ENCODE measurements around the gene HIP1.
"Not testable (repeated sequence)": the region's sequence is repeated elsewhere in the genome, so short reads cannot be mapped to it uniquely, and the experiment has no call there.

HIP1 gene

GRCh38 chr7:75646571-75647102, 92.1 kb downstream of the HIP1 start:
- no peak for DNase-seq

GRCh38 chr7:75645570-75645969, 93.2 kb downstream of the HIP1 start:
- DNase-seq, result no peak

GRCh38 chr7:75644589-75644988, 94.2 kb downstream of the HIP1 start:
- DNase-seq, result no peak

GRCh38 chr7:75642810-75643486, 95.8 kb downstream of the HIP1 start:
- peak in 4 of 56 donors; percentile 9 to 24 (median 10) for DNase-seq

GRCh38 chr7:75640201-75640600, 98.5 kb downstream of the HIP1 start:
- no peak for DNase-seq

- DNase-seq, result peak in 3 of 56 donors; percentile 34 to 40 (median 40)
Observed at GRCh38 chr7:75639886-75640190, 98.9 kb downstream of the HIP1 start.

GRCh38 chr7:75639071-75639885, 99.5 kb downstream of the HIP1 start:
- peak in 43 of 56 donors; percentile 24 to 84 (median 61) for DNase-seq

- peak in 30 of 56 donors; percentile 30 to 84 (median 59) for DNase-seq
Observed at GRCh38 chr7:75638594-75639070, 100.1 kb downstream of the HIP1 start.

GRCh38 chr7:75637854-75638593, 100.7 kb downstream of the HIP1 start:
- no peak for DNase-seq

GRCh38 chr7:75635036-75635435, 103.7 kb downstream of the HIP1 start:
- no peak for DNase-seq

GRCh38 chr7:75632587-75632986, 106.2 kb downstream of the HIP1 start:
- DNase-seq, result not testable (repeated sequence)

GRCh38 chr7:75631711-75632110, 107.0 kb downstream of the HIP1 start:
- DNase-seq, result no peak

- DNase-seq, result no peak
Observed at GRCh38 chr7:75630549-75630948, 108.2 kb downstream of the HIP1 start.

GRCh38 chr7:75629044-75629443, 109.7 kb downstream of the HIP1 start:
- peak in 16 of 56 donors; percentile 7 to 60 (median 26) for DNase-seq

GRCh38 chr7:75628055-75628454, 110.7 kb downstream of the HIP1 start:
- no peak for DNase-seq

- DNase-seq, result no peak
Observed at GRCh38 chr7:75626954-75627353, 111.8 kb downstream of the HIP1 start.

GRCh38 chr7:75625868-75626267, 112.9 kb downstream of the HIP1 start:
- no peak for DNase-seq

GRCh38 chr7:75624134-75624832, 114.5 kb downstream of the HIP1 start:
- DNase-seq, result peak in 5 of 56 donors; percentile 4 to 19 (median 18)

- DNase-seq, result peak in 31 of 56 donors; percentile 3 to 71 (median 31)
Observed at GRCh38 chr7:75623390-75624133, 115.2 kb downstream of the HIP1 start.

- DNase-seq, result no peak
Observed at GRCh38 chr7:75621124-75621523, 117.6 kb downstream of the HIP1 start.

All from amygdala (tissue), 56 donors.